Measurements from ENCODE around the gene AGXT. TPM values are rescaled to one million over a fixed set of nuclear protein-coding genes. Genes with fewer than 3 reads are reported as not detected.
A peak's percentile ranks its signal among the peaks of the same experiment; 100 is the strongest.

The AGXT gene
- total and polyA plus RNA-seq, 8 donors = not detected

GRCh38 chr2:240896871-240897692 lies 28.5 kb downstream of the AGXT start:
- peak overlapping the region in 4 of 5 donors; percentile 45 to 59 (median 53) for H3K27ac ChIP-seq
- WGBS, 5 donors = 51 to 78% (median 61%) methylated on average over 10 to 23 of the region's 23 CpGs
- peaks cover 0 to 38% (median 22%) of the 10 kb centered on the region in 4 donors for H3K4me1 ChIP-seq
- intact Hi-C loops (cut with DNase I; ENCODE audit: low total_unique reads) = no loop called here
- H3K4me3 ChIP-seq = peak overlapping the region in 1 of 4 donors; percentile 26
- peaks cover 0 to 12% (median 0%) of the 10 kb centered on the region in 3 donors for H3K27me3 ChIP-seq
- TF ChIP-seq EP300 (IDR thresholded peaks at IDR 0.05) (no peak), CTCF (IDR thresholded peaks at IDR 0.05) (no peak), POLR2A (IDR thresholded peaks at IDR 0.05) (no peak), POLR2AphosphoS5 (IDR thresholded peaks at IDR 0.05) (no peak)
- DNase-seq = peak; percentile 78 to 82
- H3K36me3 ChIP-seq = no peaks in the 10 kb centered on the region
- no peaks in the 10 kb centered on the region for H3K9me3 ChIP-seq

- DNase-seq = peak; percentile 51 to 80
- Histone ChIP-seq H3K27me3 (peaks cover 0 to 12% (median 0%) of the 10 kb centered on the region in 3 donors), H3K27ac (peak overlapping the region; percentile 35 to 59 (median 45)), H3K9me3 (no peaks in the 10 kb centered on the region), H3K4me3 (no peak overlapping the region), H3K4me1 (peaks cover 0 to 35% (median 20%) of the 10 kb centered on the region in 4 donors), H3K36me3 (no peaks in the 10 kb centered on the region)
- intact Hi-C loops (cut with DNase I; ENCODE audit: low total_unique reads) = no loop called here
- no peak for TF ChIP-seq EP300 (IDR thresholded peaks at IDR 0.05)
- no peak for TF ChIP-seq POLR2AphosphoS5 (IDR thresholded peaks at IDR 0.05)
- no peak for TF ChIP-seq POLR2A (IDR thresholded peaks at IDR 0.05)
- TF ChIP-seq CTCF (IDR thresholded peaks at IDR 0.05) = no peak
- 36 to 64% (median 41%) methylated on average over 14 to 17 of the region's 17 CpGs for whole genome bisulfite sequencing, 5 donors
These were observed 29.6 kb downstream of the AGXT start for GRCh38 chr2:240898108-240898730.

- Histone ChIP-seq H3K27ac (peak overlapping the region; percentile 35 to 59 (median 45)), H3K4me1 (peaks cover 0 to 33% (median 13%) of the 10 kb centered on the region in 4 donors), H3K9me3 (no peaks in the 10 kb centered on the region), H3K36me3 (no peaks in the 10 kb centered on the region), H3K4me3 (no peak overlapping the region), H3K27me3 (peaks cover 0 to 12% (median 0%) of the 10 kb centered on the region in 3 donors)
- TF ChIP-seq CTCF (IDR thresholded peaks at IDR 0.05) (no peak), POLR2A (IDR thresholded peaks at IDR 0.05) (no peak), POLR2AphosphoS5 (IDR thresholded peaks at IDR 0.05) (no peak), EP300 (IDR thresholded peaks at IDR 0.05) (no peak)
- intact Hi-C loops (cut with DNase I; ENCODE audit: low total_unique reads) = no loop called here
- 72 to 83% (median 80%) methylated on average over 21 to 23 of the region's 23 CpGs for WGBS, 5 donors
- no peak for DNase-seq
These were observed 30.3 kb downstream of the AGXT start for GRCh38 chr2:240898731-240899467.

- H3K4me3 ChIP-seq = no peak overlapping the region
- 89 to 100% (median 93%) methylated on average over 2 to 19 of the region's 19 CpGs for WGBS, 5 donors
- H3K27ac ChIP-seq = peak overlapping the region in 1 of 5 donors; percentile 51
- H3K36me3 ChIP-seq = no peaks in the 10 kb centered on the region
- intact Hi-C loops (cut with DNase I; ENCODE audit: low total_unique reads) = no loop called here
- DNase-seq = no peak
- H3K27me3 ChIP-seq = peaks cover 0 to 12% (median 0%) of the 10 kb centered on the region in 3 donors
- H3K9me3 ChIP-seq = no peaks in the 10 kb centered on the region
- TF ChIP-seq POLR2A (IDR thresholded peaks at IDR 0.05) (no peak), CTCF (IDR thresholded peaks at IDR 0.05) (no peak), EP300 (IDR thresholded peaks at IDR 0.05) (no peak), POLR2AphosphoS5 (IDR thresholded peaks at IDR 0.05) (no peak)
- H3K4me1 ChIP-seq = peaks cover 0 to 33% (median 12%) of the 10 kb centered on the region in 4 donors
These were observed 30.8 kb downstream of the AGXT start for GRCh38 chr2:240899468-240899865.
